Body of pancreas (tissue), 4 donors: Measurements from ENCODE around the gene THSD4.

Source experiments
- CTCF ChIP-seq, 7 experiments: fragments of 450-650 bp in 4 of 7; fragments of 200-600 bp in 3 of 7; sonication (generic) in 3 of 7; IDR thresholded peaks; one replicate each; pipeline ENCODE4 v1.5.1; 2016 to 2019; ENCODE audit warnings: antibody characterized with exemption in 7 of 7
- POLR2A ChIP-seq, 3 donors: fragments of 450-650 bp; IDR thresholded peaks; one replicate each; pipeline ENCODE4 v1.6.1; 2016; ENCODE audit warnings: antibody characterized with exemption in 3 of 3, mild to moderate bottlenecking in 2 of 3

GRCh38 chr15:71194286-71194685, 79.0 kb downstream of the THSD4 start:
- no peak for TF ChIP-seq CTCF (IDR thresholded peaks at IDR 0.05)
- TF ChIP-seq POLR2A (IDR thresholded peaks at IDR 0.05): no peak
